CD4-positive, alpha-beta memory T cell (primary cell): ENCODE measurements around the gene CREG1. TPM values are rescaled to one million over a fixed set of nuclear protein-coding genes. Genes with fewer than 3 reads are reported as not detected.
A peak's percentile ranks its signal among the peaks of the same experiment; 100 is the strongest.

Experiments used
- CTCF ChIA-PET: fragments of 350-600 bp; sonication (Branson Sonifier 250); formaldehyde crosslinking; loops from one replicate; lab custom pipeline; 2021; ENCODE audit warnings: inconsistent platforms; ENCODE audit not compliant: partially characterized antibody; lab: Charles Lee
- POLR2A ChIA-PET: fragments of 350-600 bp; sonication (Branson Sonifier 250); formaldehyde crosslinking; loops from one replicate; lab custom pipeline; 2021; ENCODE audit not compliant: partially characterized antibody; lab: Charles Lee
- DNase-seq, 5 donors: peaks; one replicate each; pipeline versions ENCODE4 v3.0.0 to v3.0.0-alpha.2; 2020 to 2022; ENCODE audit warnings: mixed read lengths in 1 of 5
- H3K27ac ChIP-seq: one replicate; pipeline ENCODE4 v1.7.0; 2013; ENCODE audit warnings: low read depth, low read length
- H3K27me3 ChIP-seq: 2 replicates; pipeline ENCODE4 v1.7.0; 2013; ENCODE audit warnings: mild to moderate bottlenecking, low read length, moderate library complexity; ENCODE audit not compliant: insufficient read depth
- H3K36me3 ChIP-seq: 2 replicates; pipeline ENCODE4 v1.7.0; 2013; ENCODE audit warnings: mild to moderate bottlenecking, low read length, moderate library complexity; ENCODE audit not compliant: insufficient read depth
- H3K4me1 ChIP-seq: 2 replicates; pipeline ENCODE4 v1.7.0; 2013; ENCODE audit warnings: mild to moderate bottlenecking, low read length, moderate library complexity; ENCODE audit not compliant: insufficient read depth
- H3K4me3 ChIP-seq, 2 donors: one replicate each; pipeline ENCODE4 v1.7.0; 2013; ENCODE audit warnings: low read length in 2 of 2, mild to moderate bottlenecking in 1 of 2
- H3K9me3 ChIP-seq, 2 donors: one replicate each; pipeline ENCODE4 v1.7.0; 2013; ENCODE audit warnings: low read length in 2 of 2, control low read depth in 1 of 2; ENCODE audit not compliant: control insufficient read depth in 1 of 2
- H3K27ac Mint-ChIP-seq, 7 donors: one replicate each; pipeline ENCODE4 v1.8.0; 2020 to 2021; ENCODE audit warnings: mixed read lengths in 7 of 7, mild to moderate bottlenecking in 6 of 7, inconsistent platforms in 3 of 7, moderate library complexity in 3 of 7
- H3K27me3 Mint-ChIP-seq, 2 donors: one replicate each; pipeline ENCODE4 v1.8.0; 2020 to 2021; ENCODE audit warnings: mixed read lengths in 2 of 2
- H3K36me3 Mint-ChIP-seq, 2 donors: one replicate each; pipeline ENCODE4 v1.8.0; 2020 to 2021; ENCODE audit warnings: mixed read lengths in 2 of 2, inconsistent platforms in 1 of 2, mild to moderate bottlenecking in 1 of 2
- H3K4me1 Mint-ChIP-seq, 4 donors: one replicate each; pipeline ENCODE4 v1.8.0; 2020 to 2021; ENCODE audit warnings: mixed read lengths in 4 of 4, mild to moderate bottlenecking in 1 of 4
- H3K4me3 Mint-ChIP-seq, 8 donors: one replicate each; pipeline ENCODE4 v1.8.0; 2020 to 2021; ENCODE audit warnings: mixed read lengths in 8 of 8, mild to moderate bottlenecking in 7 of 8, moderate library complexity in 6 of 8, inconsistent platforms in 3 of 8
- H3K9me3 Mint-ChIP-seq, 8 donors: one replicate each; pipeline ENCODE4 v1.8.0; 2020 to 2021; ENCODE audit warnings: mixed read lengths in 8 of 8, mild to moderate bottlenecking in 5 of 8, inconsistent platforms in 3 of 8, moderate library complexity in 1 of 8
- intact Hi-C: fragments of 100-400 bp; cut with micrococcal nuclease; formaldehyde crosslinking; loops from one replicate; pipeline ENCODE4 v1.15.1; 2023
- polyA plus RNA-seq, 2 donors: library from polyadenylated mRNA; unstranded; fragments of 300-500 nt; fragmentation: Illumina TruSeq; gene quantifications; one replicate each; pipeline ENCODE4 v1.2.3, GENCODE V29; 2021
- total RNA-seq, 2 experiments: library from RNA; stranded (reverse); gene quantifications; one replicate each; pipeline ENCODE4 v1.2.3, GENCODE V29; 2021

The CREG1 gene
- total and polyA plus RNA-seq, 4 experiments from 2014 or later, result 19.4 to 27.7 (median 21.3) TPM

- Mint-ChIP-seq H3K4me3 (peak overlapping the region; percentile 95 to 100 (median 99)), H3K9me3 (no peaks in the 10 kb centered on the region), H3K27ac (peak overlapping the region; percentile 97 to 100 (median 99)), H3K36me3 (peaks cover 40 to 63% of the 10 kb centered on the region in 2 donors), H3K27me3 (no peaks in the 10 kb centered on the region), H3K4me1 (peaks cover 32 to 80% (median 47%) of the 10 kb centered on the region in 4 donors)
- peak overlapping the region; percentile 94 for H3K27ac ChIP-seq
- H3K4me1 ChIP-seq, result peaks cover 60% of the 10 kb centered on the region
- H3K4me3 ChIP-seq, result peak overlapping the region; percentile 82 to 83
- H3K27me3 ChIP-seq, result no peaks in the 10 kb centered on the region
- POLR2A ChIA-PET, result interaction anchor here (0.7 to 7.2 kb wide), 27 partner anchors 8 to 709 kb away, joined by 3 to 236 read pairs (median 9); partner anchors contain the start of genes CREG1, DCAF6, GPA33 and MPC2
- CTCF ChIA-PET, result interaction anchor here (0.9 to 8.3 kb wide), 21 partner anchors 8 to 296 kb away, joined by 3 to 146 read pairs (median 13); partner anchors contain the start of gene POU2F1
- H3K9me3 ChIP-seq, result no peaks in the 10 kb centered on the region
- H3K36me3 ChIP-seq, result no peaks in the 10 kb centered on the region
- DNase-seq, result peak; percentile 50 to 61 (median 55)
- intact Hi-C loops, result loop anchor here (2.0 to 5.0 kb wide), 4 partner anchors 24 to 296 kb away; partner anchors contain the start of gene POU2F1
Observed at GRCh38 chr1:167516404-167517388, 36.9 kb downstream of the CREG1 start.

GRCh38 chr1:167515893-167516321, 37.7 kb downstream of the CREG1 start:
- Mint-ChIP-seq H3K27me3 (no peaks in the 10 kb centered on the region), H3K36me3 (peaks cover 43 to 68% of the 10 kb centered on the region in 2 donors), H3K27ac (peak overlapping the region; percentile 97 to 100 (median 99)), H3K9me3 (no peaks in the 10 kb centered on the region), H3K4me1 (peaks cover 35 to 85% (median 52%) of the 10 kb centered on the region in 4 donors), H3K4me3 (peak overlapping the region; percentile 95 to 100 (median 99))
- H3K9me3 ChIP-seq, result no peaks in the 10 kb centered on the region
- no peaks in the 10 kb centered on the region for H3K27me3 ChIP-seq
- peak overlapping the region; percentile 82 to 83 for H3K4me3 ChIP-seq
- ChIA-PET POLR2A (interaction anchor here (0.7 to 7.2 kb wide), 23 partner anchors 9 to 295 kb away, joined by 3 to 236 read pairs (median 17); partner anchors contain the start of genes CREG1 and POU2F1), CTCF (interaction anchor here (1.1 to 8.3 kb wide), 18 partner anchors 7 to 295 kb away, joined by 3 to 146 read pairs (median 16); partner anchors contain the start of gene POU2F1)
- H3K36me3 ChIP-seq, result no peaks in the 10 kb centered on the region
- intact Hi-C loops, result loop anchor here (2.0 to 5.0 kb wide), 4 partner anchors 23 to 295 kb away; partner anchors contain the start of gene POU2F1
- H3K27ac ChIP-seq, result peak overlapping the region; percentile 94
- H3K4me1 ChIP-seq, result peaks cover 68% of the 10 kb centered on the region
- no peak for DNase-seq

DNA sequence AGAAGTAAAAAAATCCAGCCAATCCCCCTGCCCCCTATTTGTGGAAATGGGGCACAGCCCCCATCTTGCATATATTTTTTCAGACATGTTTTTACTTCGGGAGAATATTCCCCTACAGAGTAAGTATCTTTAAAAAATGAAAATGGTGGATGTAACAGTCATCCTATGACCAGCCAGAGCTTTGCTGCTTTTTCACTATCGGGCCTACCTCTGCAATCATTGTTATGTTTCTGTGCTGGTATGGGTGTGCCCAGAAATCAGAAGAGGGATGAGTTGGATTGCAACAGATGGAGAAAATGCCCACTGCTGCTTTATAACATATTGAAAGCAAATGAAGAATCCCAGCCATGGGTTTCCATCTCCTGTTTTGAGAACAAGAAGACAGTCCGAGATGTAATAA, 38.1 kb downstream of the CREG1 start:
- no peaks in the 10 kb centered on the region for H3K27me3 Mint-ChIP-seq
- H3K4me1 Mint-ChIP-seq, result peaks cover 37 to 87% (median 55%) of the 10 kb centered on the region in 4 donors
- peaks cover 47 to 73% of the 10 kb centered on the region in 2 donors for H3K36me3 Mint-ChIP-seq
- Histone ChIP-seq H3K4me1 (peaks cover 72% of the 10 kb centered on the region), H3K27me3 (no peaks in the 10 kb centered on the region), H3K27ac (peak overlapping the region; percentile 94), H3K36me3 (no peaks in the 10 kb centered on the region), H3K4me3 (peak overlapping the region; percentile 82 to 83), H3K9me3 (no peaks in the 10 kb centered on the region)
- peak overlapping the region; percentile 95 to 100 (median 99) for H3K4me3 Mint-ChIP-seq
- CTCF ChIA-PET, result interaction anchor here (0.7 to 8.3 kb wide), 14 partner anchors 10 to 113 kb away, joined by 3 to 146 read pairs (median 6); no protein-coding TSS in a partner anchor
- intact Hi-C loops, result loop anchor here (5.0 kb wide), 2 partner anchors 33 to 113 kb away; no protein-coding TSS in a partner anchor
- H3K27ac Mint-ChIP-seq, result peak overlapping the region; percentile 97 to 100 (median 99)
- H3K9me3 Mint-ChIP-seq, result no peaks in the 10 kb centered on the region
- DNase-seq, result no peak
- POLR2A ChIA-PET, result interaction anchor here (0.8 to 7.2 kb wide), 18 partner anchors 10 to 294 kb away, joined by 3 to 236 read pairs (median 17); partner anchors contain the start of genes CREG1 and POU2F1

- Histone ChIP-seq H3K27ac (peak overlapping the region; percentile 94), H3K9me3 (no peaks in the 10 kb centered on the region), H3K36me3 (no peaks in the 10 kb centered on the region), H3K4me1 (peaks cover 79% of the 10 kb centered on the region), H3K4me3 (peak overlapping the region; percentile 50 to 83), H3K27me3 (no peaks in the 10 kb centered on the region)
- Mint-ChIP-seq H3K4me1 (peaks cover 43 to 99% (median 62%) of the 10 kb centered on the region in 4 donors), H3K9me3 (no peaks in the 10 kb centered on the region), H3K36me3 (peaks cover 56 to 82% of the 10 kb centered on the region in 2 donors), H3K4me3 (peak overlapping the region; percentile 95 to 100 (median 99)), H3K27me3 (no peaks in the 10 kb centered on the region), H3K27ac (peak overlapping the region; percentile 97 to 100 (median 99))
- ChIA-PET POLR2A (interaction anchor here (1.2 to 7.2 kb wide), 13 partner anchors 12 to 422 kb away, joined by 3 to 236 read pairs (median 55); partner anchors contain the start of genes CREG1, DCAF6, MPC2 and POU2F1), CTCF (interaction anchor here (0.6 to 8.3 kb wide), 12 partner anchors 14 to 294 kb away, joined by 3 to 146 read pairs (median 3); partner anchors contain the start of gene POU2F1)
- no peak for DNase-seq
- intact Hi-C loops, result loop anchor here (1.0 kb wide), 1 partner anchor 14 kb away; no protein-coding TSS in a partner anchor
Observed at GRCh38 chr1:167514288-167514687, 39.3 kb downstream of the CREG1 start.

DNA sequence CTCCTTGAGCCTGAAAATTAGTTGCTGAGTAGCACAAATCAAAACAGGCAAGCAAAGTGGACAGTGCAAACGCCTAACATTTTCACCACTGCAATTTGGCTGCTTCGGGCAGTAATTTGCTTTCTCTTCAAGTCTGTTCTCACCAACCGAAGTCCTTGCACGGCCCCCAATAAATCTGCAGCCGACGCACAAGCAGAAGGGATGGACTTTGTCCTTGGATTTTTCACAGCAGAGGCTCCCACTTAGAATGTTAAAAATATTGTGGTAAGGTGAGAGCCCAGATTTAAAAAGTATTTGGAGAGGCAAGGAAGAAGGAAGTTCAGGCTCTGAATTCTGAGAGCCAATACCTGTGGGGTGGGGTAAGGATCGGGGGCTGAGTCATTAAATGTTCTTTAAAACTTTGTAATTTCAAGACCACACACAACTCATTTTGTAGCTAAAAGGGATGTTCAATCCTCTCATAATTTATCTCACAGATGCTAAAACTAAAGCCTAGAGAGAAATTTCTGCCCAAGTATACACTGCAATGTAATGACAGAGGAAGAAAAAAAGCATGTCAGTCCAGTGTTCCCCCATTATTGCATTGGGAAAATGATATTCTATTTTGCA, 41.4 kb downstream of the CREG1 start:
- Histone ChIP-seq H3K36me3 (peaks cover 3% of the 10 kb centered on the region), H3K27me3 (no peaks in the 10 kb centered on the region), H3K27ac (peak overlapping the region; percentile 37), H3K9me3 (no peaks in the 10 kb centered on the region), H3K4me1 (peaks cover 91% of the 10 kb centered on the region), H3K4me3 (peak overlapping the region; percentile 11 to 30)
- no peak for DNase-seq
- no peaks in the 10 kb centered on the region for H3K9me3 Mint-ChIP-seq
- ChIA-PET POLR2A (interaction anchor here (0.6 to 1.3 kb wide), 3 partner anchors 12 to 57 kb away, joined by 3 to 9 read pairs (median 5); no protein-coding TSS in a partner anchor), CTCF (interaction anchor here (1.2 to 2.2 kb wide), 2 partner anchors 12 to 21 kb away, joined by 4 to 5 read pairs; no protein-coding TSS in a partner anchor)
- intact Hi-C loops, result no loop called here
- peak overlapping the region; percentile 84 to 89 (median 86) for H3K4me3 Mint-ChIP-seq
- peaks cover 63 to 84% of the 10 kb centered on the region in 2 donors for H3K36me3 Mint-ChIP-seq
- no peaks in the 10 kb centered on the region for H3K27me3 Mint-ChIP-seq
- peaks cover 49 to 93% (median 74%) of the 10 kb centered on the region in 4 donors for H3K4me1 Mint-ChIP-seq
- H3K27ac Mint-ChIP-seq, result peak overlapping the region; percentile 82 to 100 (median 92)

DNA sequence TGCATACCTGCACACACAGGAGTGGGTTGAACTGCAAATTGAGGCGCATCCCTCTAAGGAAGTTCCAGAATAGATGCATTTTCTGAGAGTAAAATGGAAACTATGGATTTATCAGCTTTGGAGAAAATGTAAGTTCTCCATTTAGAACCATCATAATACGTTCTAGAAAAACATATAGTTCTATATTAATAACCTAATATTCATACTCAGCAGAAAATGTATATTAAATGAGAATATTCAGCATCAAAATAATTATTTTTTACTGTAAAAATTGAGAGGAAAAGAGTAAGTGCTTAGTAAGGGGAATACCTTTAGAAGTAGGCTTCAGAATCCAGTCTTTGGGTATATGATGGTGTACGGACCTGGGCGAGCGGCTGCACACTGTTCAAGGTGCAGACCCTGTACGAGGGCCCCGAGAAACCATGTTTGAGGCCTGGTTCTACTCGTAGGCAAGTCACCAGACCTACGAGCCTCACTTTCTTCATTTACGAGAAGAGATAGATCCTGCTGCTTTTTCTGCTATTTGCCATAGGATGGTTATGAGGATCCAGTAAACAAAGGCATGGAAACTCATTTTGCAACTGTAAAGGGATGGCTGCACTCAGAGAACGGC, 42.1 kb downstream of the CREG1 start:
- no peaks in the 10 kb centered on the region for H3K9me3 ChIP-seq
- peaks cover 3% of the 10 kb centered on the region for H3K36me3 ChIP-seq
- ChIA-PET POLR2A (interaction anchor here (1.3 to 4.9 kb wide), 2 partner anchors 56 kb away, joined by 9 to 26 read pairs; no protein-coding TSS in a partner anchor), CTCF (interaction anchor here (1.5 to 2.2 kb wide), 2 partner anchors 22 to 38 kb away, joined by 3 to 5 read pairs; no protein-coding TSS in a partner anchor)
- DNase-seq, result no peak
- intact Hi-C loops, result no loop called here
- no peaks in the 10 kb centered on the region for H3K27me3 Mint-ChIP-seq
- H3K4me3 Mint-ChIP-seq, result peak overlapping the region; percentile 84 to 90 (median 87)
- H3K27ac ChIP-seq, result peak overlapping the region; percentile 37
- H3K9me3 Mint-ChIP-seq, result no peaks in the 10 kb centered on the region
- H3K4me1 Mint-ChIP-seq, result peaks cover 51 to 92% (median 74%) of the 10 kb centered on the region in 4 donors
- peaks cover 97% of the 10 kb centered on the region for H3K4me1 ChIP-seq
- H3K36me3 Mint-ChIP-seq, result peaks cover 58 to 78% of the 10 kb centered on the region in 2 donors
- peak overlapping the region in 1 of 2 donors; percentile 30 for H3K4me3 ChIP-seq
- no peaks in the 10 kb centered on the region for H3K27me3 ChIP-seq
- peak overlapping the region; percentile 82 to 100 (median 92) for H3K27ac Mint-ChIP-seq
